Coronary artery (tissue), 2 donors: ENCODE data around the gene RTN4IP1.
A peak's percentile ranks its signal among the peaks of the same experiment; 100 is the strongest.

Experiments used
- DNase-seq: peaks from one replicate; pipeline ENCODE4 v3.0.0-alpha.2; 2017; ENCODE audit warnings: low spot score
- H3K27ac ChIP-seq, 2 donors: fragments of 200-600 bp; sonication (generic); one replicate each; pipeline ENCODE4 v1.5.1; 2016 to 2019
- H3K4me3 ChIP-seq: fragments of 200-600 bp; sonication (generic); 2 replicates; pipeline ENCODE4 v1.5.1; 2016; ENCODE audit warnings: mild to moderate bottlenecking, moderate library complexity
- TF ChIP-seq, protein P1 (sequence below): fragments of 200-600 bp; sonication (generic); IDR thresholded peaks from one replicate; pipeline ENCODE4 v1.5.1; 2019; ENCODE audit warnings: antibody characterized with exemption

Gene RTN4IP1

DNA sequence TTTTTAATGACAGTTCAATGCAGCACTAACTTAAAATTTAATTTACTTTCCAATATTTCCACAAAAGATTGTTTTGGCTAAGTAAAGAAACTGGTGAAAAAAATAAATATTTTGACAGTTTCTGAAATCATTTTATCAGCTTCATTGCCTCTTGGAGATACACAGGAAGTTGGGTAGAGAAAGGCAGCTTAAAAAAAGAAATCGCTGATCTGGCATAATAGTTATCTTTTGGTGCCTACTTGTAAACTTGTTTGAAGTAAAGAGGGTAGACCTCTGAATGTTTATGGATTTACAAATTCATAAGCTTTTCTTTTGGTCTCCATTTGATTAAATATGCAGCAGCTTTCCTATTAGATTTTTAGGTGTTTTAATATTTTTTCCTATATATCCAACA, 103.4 kb downstream of the RTN4IP1 start:
- TF ChIP-seq, protein P1, sequence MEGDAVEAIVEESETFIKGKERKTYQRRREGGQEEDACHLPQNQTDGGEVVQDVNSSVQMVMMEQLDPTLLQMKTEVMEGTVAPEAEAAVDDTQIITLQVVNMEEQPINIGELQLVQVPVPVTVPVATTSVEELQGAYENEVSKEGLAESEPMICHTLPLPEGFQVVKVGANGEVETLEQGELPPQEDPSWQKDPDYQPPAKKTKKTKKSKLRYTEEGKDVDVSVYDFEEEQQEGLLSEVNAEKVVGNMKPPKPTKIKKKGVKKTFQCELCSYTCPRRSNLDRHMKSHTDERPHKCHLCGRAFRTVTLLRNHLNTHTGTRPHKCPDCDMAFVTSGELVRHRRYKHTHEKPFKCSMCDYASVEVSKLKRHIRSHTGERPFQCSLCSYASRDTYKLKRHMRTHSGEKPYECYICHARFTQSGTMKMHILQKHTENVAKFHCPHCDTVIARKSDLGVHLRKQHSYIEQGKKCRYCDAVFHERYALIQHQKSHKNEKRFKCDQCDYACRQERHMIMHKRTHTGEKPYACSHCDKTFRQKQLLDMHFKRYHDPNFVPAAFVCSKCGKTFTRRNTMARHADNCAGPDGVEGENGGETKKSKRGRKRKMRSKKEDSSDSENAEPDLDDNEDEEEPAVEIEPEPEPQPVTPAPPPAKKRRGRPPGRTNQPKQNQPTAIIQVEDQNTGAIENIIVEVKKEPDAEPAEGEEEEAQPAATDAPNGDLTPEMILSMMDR: no peak
- no peak overlapping the region for H3K4me3 ChIP-seq
- H3K27ac ChIP-seq: no peak overlapping the region
- no peak for DNase-seq

DNA sequence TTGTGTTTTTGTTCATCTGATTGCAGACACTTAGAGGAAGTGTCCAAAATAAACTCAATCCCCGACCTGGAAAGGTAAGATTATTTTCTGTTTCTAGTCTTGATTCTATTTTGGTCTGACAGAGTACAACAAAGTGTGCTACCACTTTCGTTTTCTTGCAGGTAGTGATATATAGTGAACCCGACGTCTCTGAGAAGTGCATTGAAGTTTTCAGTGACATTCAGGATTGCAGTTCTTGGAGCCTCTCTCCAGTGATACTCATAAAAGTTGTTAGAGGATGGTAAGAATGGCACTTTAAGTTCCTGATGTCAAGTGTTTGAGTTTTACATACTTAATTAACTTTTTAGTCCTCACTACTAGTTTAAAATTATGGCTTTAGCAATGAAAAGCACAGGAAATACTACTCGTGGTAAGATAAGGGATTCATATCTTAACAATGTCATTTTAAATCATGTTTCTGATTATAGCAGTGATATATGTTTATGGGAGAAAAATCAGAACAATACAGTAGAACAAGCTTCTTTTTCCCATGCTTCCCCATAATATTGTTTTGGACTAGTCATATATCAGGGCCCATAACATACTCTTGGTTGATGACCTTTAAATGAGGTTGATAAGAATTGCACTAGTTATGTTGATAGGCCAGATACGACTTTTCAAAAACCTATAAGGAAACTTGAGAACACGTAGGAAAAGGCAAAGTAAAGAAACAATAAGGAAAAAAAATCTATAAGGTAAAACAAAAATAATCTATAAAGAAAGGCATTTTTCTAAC, 104.0 kb downstream of the RTN4IP1 start:
- no peak overlapping the region for H3K27ac ChIP-seq

DNA sequence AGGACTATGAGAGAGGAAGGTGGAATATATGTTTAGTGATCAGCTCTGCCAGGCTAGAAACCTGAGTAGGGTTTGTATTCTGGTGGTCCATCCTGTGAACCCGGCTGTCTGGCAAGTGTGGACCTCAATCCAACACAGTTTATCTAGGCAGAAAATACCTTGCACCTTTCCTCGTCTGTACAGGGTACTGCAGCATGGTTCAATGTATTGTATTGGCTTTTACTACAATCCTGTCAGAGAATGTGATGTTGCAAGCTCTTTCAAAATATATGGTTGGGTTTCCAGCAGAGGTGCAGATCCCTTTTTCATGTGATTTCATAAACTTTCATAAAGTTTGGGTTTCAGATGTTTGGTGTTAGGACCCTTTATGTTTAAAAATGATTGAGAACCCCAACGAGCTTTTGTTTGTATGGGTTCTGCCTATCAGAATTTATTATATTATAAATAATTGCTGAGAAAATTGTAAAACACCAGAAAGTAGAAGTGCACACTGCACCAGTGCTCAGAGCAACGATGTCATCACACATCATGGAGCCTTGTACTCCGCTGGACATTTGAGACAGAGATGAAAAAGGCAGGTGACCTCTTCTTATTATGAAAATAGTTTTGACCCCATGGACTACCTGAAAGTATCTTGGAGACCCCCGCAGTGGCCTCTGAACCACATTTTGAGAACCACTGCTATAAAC, 106.6 kb downstream of the RTN4IP1 start:
- no peak overlapping the region for H3K27ac ChIP-seq
- H3K4me3 ChIP-seq: no peak overlapping the region
- TF ChIP-seq, protein P1: no peak
- DNase-seq: no peak

More for the DNA sequence above, 104.0 kb downstream of the RTN4IP1 start:
- H3K4me3 ChIP-seq: peak overlapping the region; percentile 28
- DNase-seq: no peak
- TF ChIP-seq, protein P1: no peak
